Measurements from ENCODE around the gene CACNG6.
A peak's percentile ranks its signal among the peaks of the same experiment; 100 is the strongest.
"Not testable (repeated sequence)": the region's sequence is repeated elsewhere in the genome, so short reads cannot be mapped to it uniquely, and the experiment has no call there.

Gene CACNG6
- 0 to 1.5 (median 0) reads per million in 17 experiments for total RNA-seq

- peak in 2 of 4 experiments; percentile 18 to 27 for DNase-seq
Observed at GRCh38 chr19:53991224-53992113, at the start of gene CACNG6. Gene CACNG6, plus strand, starts transcription at chr19:53991637. Its CDS starts 1,241 bp downstream, at chr19:53992878.

- no peak for DNase-seq
Observed at GRCh38 chr19:53942001-53942786, 49.2 kb upstream of the CACNG6 start.

- no peak for DNase-seq
Observed at GRCh38 chr19:53944416-53944815, 47.0 kb upstream of the CACNG6 start.

GRCh38 chr19:53944933-53945332 lies 46.5 kb upstream of the CACNG6 start:
- DNase-seq: no peak

- peak in 3 of 4 experiments; percentile 42 to 51 (median 45) for DNase-seq
Observed at GRCh38 chr19:53945441-53945840, 46.0 kb upstream of the CACNG6 start.

- no peak for DNase-seq
Observed at GRCh38 chr19:53945998-53946397, 45.4 kb upstream of the CACNG6 start.

GRCh38 chr19:53947624-53948023 lies 43.8 kb upstream of the CACNG6 start:
- peak in 2 of 4 experiments; percentile 23 to 33 for DNase-seq

GRCh38 chr19:53948611-53949010 lies 42.8 kb upstream of the CACNG6 start:
- not testable (repeated sequence) for DNase-seq

- DNase-seq: no peak
Observed at GRCh38 chr19:53951436-53951835, 40.0 kb upstream of the CACNG6 start.

GRCh38 chr19:53951947-53952346 lies 39.5 kb upstream of the CACNG6 start:
- no peak for DNase-seq

- no peak for DNase-seq
Observed at GRCh38 chr19:53953383-53953782, 38.1 kb upstream of the CACNG6 start.

GRCh38 chr19:53957448-53958167 lies 33.8 kb upstream of the CACNG6 start:
- no peak for DNase-seq

GRCh38 chr19:53958168-53958571 lies 33.3 kb upstream of the CACNG6 start:
- DNase-seq: no peak

GRCh38 chr19:53958823-53959757 lies 32.3 kb upstream of the CACNG6 start:
- no peak for DNase-seq

- no peak for DNase-seq
Observed at GRCh38 chr19:53960187-53960586, 31.2 kb upstream of the CACNG6 start.

GRCh38 chr19:53960886-53961285 lies 30.6 kb upstream of the CACNG6 start:
- DNase-seq: peak in 1 of 4 experiments; percentile 33

GRCh38 chr19:53961523-53962356 lies 29.7 kb upstream of the CACNG6 start:
- DNase-seq: no peak

GRCh38 chr19:53962887-53963431 lies 28.5 kb upstream of the CACNG6 start, which contains the start of gene CACNG8:
Gene CACNG8, plus strand, starts transcription at chr19:53962937.
- no peak for DNase-seq

GRCh38 chr19:53965091-53965490 lies 26.3 kb upstream of the CACNG6 start:
- DNase-seq: no peak

GRCh38 chr19:53966931-53967330 lies 24.5 kb upstream of the CACNG6 start:
- no peak for DNase-seq
